GM23338 (cell line): ENCODE results near the gene NEK8. TPM values are rescaled to one million over a fixed set of nuclear protein-coding genes. Genes with fewer than 3 reads are reported as not detected.

Experiments used
- CREB1 ChIP-seq: fragments of 250-450 bp; sonication (Bioruptor Pico); IDR thresholded peaks from 2 replicates; pipeline ENCODE4 v1.5.0; 2020; ENCODE audit warnings: low read depth, mild to moderate bottlenecking, moderate library complexity
- EZH2 ChIP-seq: fragments of 200-600 bp; sonication (generic); IDR thresholded peaks from one replicate; pipeline ENCODE4 v1.8.0; 2017; ENCODE audit warnings: antibody characterized with exemption, mild to moderate bottlenecking, low read depth; ENCODE audit not compliant: unreplicated experiment
- EZH2phosphoT487 ChIP-seq: fragments of 200-600 bp; sonication (generic); IDR thresholded peaks from one replicate; pipeline ENCODE4 v1.8.1; 2018; ENCODE audit warnings: antibody characterized with exemption; ENCODE audit not compliant: unreplicated experiment
- JUNB ChIP-seq: IDR thresholded peaks from one replicate; pipeline ENCODE4 v1.6.1; 2016; ENCODE audit warnings: antibody characterized with exemption; ENCODE audit not compliant: unreplicated experiment
- NANOG ChIP-seq: IDR thresholded peaks from 2 replicates; pipeline ENCODE4 v1.6.1; 2016; ENCODE audit warnings: antibody characterized with exemption, borderline replicate concordance
- POLR2AphosphoS5 ChIP-seq: IDR thresholded peaks from 2 replicates; pipeline ENCODE4 v1.6.1; 2016; ENCODE audit warnings: antibody characterized with exemption, low read depth
- REST ChIP-seq: IDR thresholded peaks from one replicate; pipeline ENCODE4 v1.6.1; 2018; ENCODE audit warnings: antibody characterized with exemption; ENCODE audit not compliant: unreplicated experiment
- STAT1 ChIP-seq: IDR thresholded peaks from one replicate; pipeline ENCODE4 v1.6.1; 2016; ENCODE audit warnings: antibody characterized with exemption; ENCODE audit not compliant: unreplicated experiment
- ZNF114 ChIP-seq: fragments of 250-450 bp; sonication (Bioruptor Pico); IDR thresholded peaks from 2 replicates; pipeline ENCODE4 v1.5.0; 2020; ENCODE audit warnings: mild to moderate bottlenecking, moderate library complexity
- ZNF331 ChIP-seq: fragments of 250-450 bp; sonication (Bioruptor Pico); IDR thresholded peaks from 2 replicates; pipeline ENCODE4 v1.5.0; 2020; ENCODE audit warnings: low read depth, mild to moderate bottlenecking, moderate library complexity
- ZNF462 ChIP-seq: fragments of 250-450 bp; sonication (Bioruptor Pico); IDR thresholded peaks from 2 replicates; pipeline ENCODE4 v1.5.0; 2020; ENCODE audit warnings: mild to moderate bottlenecking, moderate library complexity
- polyA plus RNA-seq: library from polyadenylated mRNA; unstranded; fragments of >200 nt; fragmentation: Nextera tagmentation; extraction: Ambion mirVana; gene quantifications from 2 replicates; pipeline ENCODE4 v1.2.1, GENCODE V29; 2016
- total RNA-seq: library from RNA; depleted of rRNA; stranded (reverse); fragments of >200 nt; shearing (Covaris generic); gene quantifications from 2 replicates; pipeline ENCODE4 v1.2.3, GENCODE V29; 2014

NEK8 gene
- total and polyA plus RNA-seq, 2 experiments from 2014 or later = 10.0 to 14.9 TPM

- no peak for TF ChIP-seq ZNF462 (CRISPR knock-in tag)
- no peak; the same call in 1 of the 2 replicates for TF ChIP-seq POLR2AphosphoS5
- no peak for TF ChIP-seq NANOG
- TF ChIP-seq REST = no peak
- TF ChIP-seq JUNB = no peak
- no peak for TF ChIP-seq EZH2phosphoT487
- no peak for TF ChIP-seq CREB1 (CRISPR knock-in tag)
- no peak for TF ChIP-seq ZNF114
- TF ChIP-seq ZNF331 (CRISPR knock-in tag) = no peak
- TF ChIP-seq EZH2 = no peak
- no peak for TF ChIP-seq STAT1
Measured at GRCh38 chr17:28711723-28712031, 16.9 kb upstream of the NEK8 start, which contains the start of gene PROCA1 (continued).
